AG10803 (cell line): ENCODE data around the gene GIGYF2.

Experiments
- DNase-seq: peaks from one replicate; pipeline ENCODE4 v3.0.0; 2010; ENCODE audit warnings: low read depth
- H3K4me3 ChIP-seq: 2 replicates; pipeline ENCODE4 v1.5.1; 2011; ENCODE audit warnings: mild to moderate bottlenecking, low read length, control low read depth
- CTCF ChIP-seq: conservative IDR thresholded peaks from 2 replicates; pipeline ENCODE4 v1.5.1; 2011; ENCODE audit warnings: mild to moderate bottlenecking, low read length, control low read depth, inconsistent platforms

Gene GIGYF2

GRCh38 chr2:232892221-232892620 lies 195.1 kb downstream of the GIGYF2 start:
- TF ChIP-seq CTCF, result no peak
- no peak for DNase-seq
- no peak overlapping the region for H3K4me3 ChIP-seq

- H3K4me3 ChIP-seq, result no peak overlapping the region
- DNase-seq, result no peak
Measured at GRCh38 chr2:232892843-232893242, 195.7 kb downstream of the GIGYF2 start.

GRCh38 chr2:232893834-232894233 lies 196.7 kb downstream of the GIGYF2 start:
- no peak for DNase-seq
- TF ChIP-seq CTCF, result no peak
- no peak overlapping the region for H3K4me3 ChIP-seq

More at GRCh38 chr2:232892843-232893242, 195.7 kb downstream of the GIGYF2 start:
- no peak for TF ChIP-seq CTCF

- no peak overlapping the region for H3K4me3 ChIP-seq
- TF ChIP-seq CTCF, result no peak
- no peak for DNase-seq
Measured at GRCh38 chr2:232894251-232894650, 197.1 kb downstream of the GIGYF2 start.

GRCh38 chr2:232894746-232895145 lies 197.6 kb downstream of the GIGYF2 start:
- H3K4me3 ChIP-seq, result no peak overlapping the region
- DNase-seq, result no peak
- no peak for TF ChIP-seq CTCF

- no peak for DNase-seq
- TF ChIP-seq CTCF, result no peak
Measured at GRCh38 chr2:232896111-232896510, 199.0 kb downstream of the GIGYF2 start.

GRCh38 chr2:232896720-232897597 lies 199.8 kb downstream of the GIGYF2 start:
- no peak for DNase-seq
- no peak for TF ChIP-seq CTCF
- no peak overlapping the region for H3K4me3 ChIP-seq

More at GRCh38 chr2:232896111-232896510, 199.0 kb downstream of the GIGYF2 start:
- no peak overlapping the region for H3K4me3 ChIP-seq
